GM18499 (cell line): ENCODE data around the gene PCDHGA6.
"Not testable (repeated sequence)": the region's sequence is repeated elsewhere in the genome, so short reads cannot be mapped to it uniquely, and the experiment has no call there.

Source experiments
- ATAC-seq: cut with Tn5 transposase; IDR thresholded peaks from one replicate; pipeline ENCODE4 v1.9.1; 2021; ENCODE audit warnings: moderate number of reproducible peaks; ENCODE audit not compliant: insufficient read depth, unreplicated experiment

PCDHGA6 gene

GRCh38 chr5:141415275-141415618, 41.6 kb downstream of the PCDHGA6 start:
- ATAC-seq, result not testable (repeated sequence)

DNA sequence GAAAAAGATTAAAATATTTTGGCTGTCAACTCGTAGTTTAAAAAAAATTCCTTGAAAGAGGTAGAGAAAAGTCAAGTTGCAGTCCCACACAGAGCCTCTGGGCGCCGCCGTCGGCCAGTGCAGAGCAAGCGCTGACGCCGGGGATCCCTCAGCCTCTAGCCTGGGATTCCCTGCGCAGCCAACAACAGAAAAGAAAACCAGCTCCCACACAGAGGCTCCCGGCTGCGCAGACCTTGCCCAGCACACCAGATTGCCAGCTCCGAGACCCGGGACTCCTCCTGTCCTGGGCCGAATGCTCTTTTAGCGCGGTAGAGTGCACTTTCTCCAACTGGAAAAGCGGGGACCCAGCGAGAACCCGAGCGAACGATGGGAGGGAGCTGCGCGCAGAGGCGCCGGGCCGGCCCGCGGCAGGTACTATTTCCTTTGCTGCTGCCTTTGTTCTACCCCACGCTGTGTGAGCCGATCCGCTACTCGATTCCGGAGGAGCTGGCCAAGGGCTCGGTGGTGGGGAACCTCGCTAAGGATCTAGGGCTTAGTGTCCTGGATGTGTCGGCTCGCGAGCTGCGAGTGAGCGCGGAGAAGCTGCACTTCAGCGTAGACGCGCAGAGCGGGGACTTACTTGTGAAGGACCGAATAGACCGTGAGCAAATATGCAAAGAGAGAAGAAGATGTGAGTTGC, 43.9 kb downstream of the PCDHGA6 start, which contains the start of gene PCDHGB7:
PCDHGB7 (plus strand) TSS at position 184 of the 679 bp plus-strand sequence; CDS start at position 367, 183 bp downstream.
- ATAC-seq, result not testable (repeated sequence)

- no peak for ATAC-seq
Observed at GRCh38 chr5:141419074-141419880, 45.6 kb downstream of the PCDHGA6 start.

- no peak for ATAC-seq
Observed at GRCh38 chr5:141420855-141421488, 47.3 kb downstream of the PCDHGA6 start, which contains the start of gene PCDHGA11. Gene PCDHGA11, plus strand, starts transcription at chr5:141421051. Its CDS starts 177 bp downstream, at chr5:141421228.

DNA sequence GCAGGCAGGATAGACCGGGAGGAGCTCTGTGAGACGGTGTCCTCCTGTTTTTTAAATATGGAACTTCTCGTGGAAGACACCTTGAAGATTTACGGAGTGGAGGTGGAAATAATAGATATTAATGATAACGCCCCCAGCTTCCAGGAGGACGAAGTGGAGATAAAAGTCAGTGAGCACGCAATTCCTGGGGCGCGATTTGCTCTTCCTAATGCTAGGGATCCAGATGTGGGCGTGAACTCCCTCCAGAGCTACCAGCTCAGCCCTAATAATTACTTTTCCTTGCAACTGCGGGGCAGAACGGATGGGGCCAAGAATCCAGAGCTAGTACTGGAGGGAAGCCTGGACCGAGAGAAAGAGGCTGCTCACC, 47.8 kb downstream of the PCDHGA6 start:
- no peak for ATAC-seq

- no peak for ATAC-seq
Observed at GRCh38 chr5:141422742-141423291, 49.1 kb downstream of the PCDHGA6 start.

DNA sequence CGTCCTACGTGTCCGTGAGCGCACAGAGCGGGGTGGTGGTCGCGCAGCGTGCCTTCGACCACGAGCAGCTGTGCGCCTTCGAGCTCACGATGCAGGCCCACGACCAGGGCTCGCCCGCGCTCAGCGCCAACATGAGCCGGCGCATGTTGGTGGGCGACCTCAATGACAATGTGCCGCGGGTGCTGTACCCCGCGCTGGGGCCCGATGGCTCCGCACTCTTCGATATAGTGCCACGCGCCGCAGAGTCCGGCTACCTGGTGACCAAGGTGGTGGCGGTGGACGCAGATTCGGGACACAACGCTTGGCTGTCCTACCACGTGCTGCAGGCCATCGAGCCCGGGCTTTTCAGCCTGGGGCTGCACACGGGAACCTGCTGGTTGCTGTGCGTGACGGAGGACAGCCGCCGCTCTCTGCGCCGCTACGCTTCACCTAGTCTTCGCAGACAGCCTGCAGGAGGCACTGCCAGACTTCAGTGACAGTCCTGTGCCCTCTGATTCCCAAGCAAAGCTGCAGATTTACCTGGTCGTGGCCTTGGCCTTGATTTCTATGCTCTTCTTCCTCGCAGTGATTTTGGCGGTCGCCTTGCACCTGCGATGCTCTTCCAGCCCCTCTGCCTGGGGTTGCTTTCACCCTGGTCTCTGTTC, 54.2 kb downstream of the PCDHGA6 start:
- no peak for ATAC-seq
